Tibial nerve (tissue), 4 donors: ENCODE results near the gene MDFIC2. TPM values are rescaled to one million over a fixed set of nuclear protein-coding genes. Genes with fewer than 3 reads are reported as not detected.

ENCODE experiments used
- DNase-seq, 2 donors: peaks; one replicate each; pipeline ENCODE4 v3.0.0-alpha.2; 2019; ENCODE audit warnings: low spot score in 2 of 2
- H3K27ac ChIP-seq, 4 donors: fragments of 200-600 bp; sonication (generic) in 3 of 4; one replicate each; pipeline ENCODE4 v1.5.1; 2017 to 2019; ENCODE audit warnings: mild to moderate bottlenecking in 1 of 4
- H3K27me3 ChIP-seq, 2 donors: fragments of 200-600 bp; sonication (generic) in 1 of 2; one replicate each; pipeline versions ENCODE4 v1.5.1 to v1.6.0; 2017 to 2019
- H3K36me3 ChIP-seq, 3 donors: fragments of 200-600 bp; sonication (generic); one replicate each; pipeline ENCODE4 v1.5.1; 2018 to 2019
- H3K4me1 ChIP-seq, 4 donors: fragments of 200-600 bp; sonication (generic) in 3 of 4; one replicate each; pipeline ENCODE4 v1.5.1; 2017 to 2019
- H3K4me3 ChIP-seq, 4 donors: fragments of 200-600 bp; sonication (generic) in 3 of 4; one replicate each; pipeline ENCODE4 v1.5.1; 2017 to 2019; ENCODE audit warnings: mild to moderate bottlenecking in 1 of 4, moderate library complexity in 1 of 4
- H3K9me3 ChIP-seq, 4 donors: fragments of 200-600 bp; sonication (generic) in 3 of 4; one replicate each; pipeline ENCODE4 v1.5.1; 2017 to 2019
- CTCF ChIP-seq, 5 experiments: fragments of 200-600 bp in 3 of 5; fragments of 450-650 bp in 2 of 5; sonication (generic) in 3 of 5; IDR thresholded peaks; one replicate each; pipeline ENCODE4 v1.5.1; 2016 to 2019; ENCODE audit warnings: antibody characterized with exemption in 5 of 5, mild to moderate bottlenecking in 3 of 5, moderate library complexity in 2 of 5
- EP300 ChIP-seq, 2 donors: sonication (generic); formaldehyde crosslinking; IDR thresholded peaks; one replicate each; pipeline ENCODE4 v1.6.1; 2017; ENCODE audit warnings: antibody characterized with exemption in 2 of 2, mild to moderate bottlenecking in 1 of 2
- POLR2A ChIP-seq, 2 donors: fragments of 450-650 bp; IDR thresholded peaks; one replicate each; pipeline ENCODE4 v1.6.1; 2017; ENCODE audit warnings: antibody characterized with exemption in 2 of 2, mild to moderate bottlenecking in 2 of 2, moderate library complexity in 2 of 2
- WGBS, 2 donors: methylation state at CpG; one replicate each; pipeline ENCODE4 v1.1.5; 2018; 5-methylcytosine and 5-hydroxymethylcytosine counted together
- total RNA-seq, 4 donors: library from RNA; depleted of rRNA; stranded (reverse); fragments of >200 nt; gene quantifications; one replicate each; pipeline ENCODE4 v1.1.0, GENCODE V29; 2016

MDFIC2 gene
- total RNA-seq, 4 donors from 2014 or later = not detected

GRCh38 chr3:70247955-70248354 is 64.5 kb downstream of the MDFIC2 start:
- Histone ChIP-seq H3K27me3 (no peaks in the 10 kb centered on the region), H3K36me3 (no peaks in the 10 kb centered on the region), H3K27ac (no peak overlapping the region), H3K4me3 (no peak overlapping the region), H3K9me3 (peaks cover 0 to 7% (median 0%) of the 10 kb centered on the region in 4 donors), H3K4me1 (peaks cover 0 to 7% (median 0%) of the 10 kb centered on the region in 4 donors)
- WGBS, 2 donors = 88 to 91% methylated on average over 2 of the region's 2 CpGs
- DNase-seq = no peak
- TF ChIP-seq CTCF (IDR thresholded peaks at IDR 0.05) = no peak
- TF ChIP-seq POLR2A (IDR thresholded peaks at IDR 0.05) = no peak
- TF ChIP-seq EP300 (IDR thresholded peaks at IDR 0.05) = no peak

- Histone ChIP-seq H3K9me3 (peaks cover 0 to 7% (median 0%) of the 10 kb centered on the region in 4 donors), H3K27me3 (no peaks in the 10 kb centered on the region), H3K4me1 (peaks cover 0 to 6% (median 0%) of the 10 kb centered on the region in 4 donors), H3K36me3 (no peaks in the 10 kb centered on the region), H3K27ac (no peak overlapping the region), H3K4me3 (no peak overlapping the region)
- DNase-seq = no peak
- TF ChIP-seq POLR2A (IDR thresholded peaks at IDR 0.05) = no peak
- TF ChIP-seq EP300 (IDR thresholded peaks at IDR 0.05) = no peak
- no peak for TF ChIP-seq CTCF (IDR thresholded peaks at IDR 0.05)
- 57 to 61% methylated on average over 4 of the region's 4 CpGs for WGBS, 2 donors
Observed at GRCh38 chr3:70245746-70246525, 66.5 kb downstream of the MDFIC2 start.

GRCh38 chr3:70244422-70244821 is 68.0 kb downstream of the MDFIC2 start:
- no peak for TF ChIP-seq POLR2A (IDR thresholded peaks at IDR 0.05)
- no peak for TF ChIP-seq CTCF (IDR thresholded peaks at IDR 0.05)
- no peak for TF ChIP-seq EP300 (IDR thresholded peaks at IDR 0.05)

GRCh38 chr3:70242297-70242882 is 70.0 kb downstream of the MDFIC2 start:
- no peaks in the 10 kb centered on the region for H3K36me3 ChIP-seq
- no peaks in the 10 kb centered on the region for H3K27me3 ChIP-seq
- H3K9me3 ChIP-seq = peaks cover 0 to 7% (median 0%) of the 10 kb centered on the region in 4 donors
- DNase-seq = no peak
- no peaks in the 10 kb centered on the region for H3K4me1 ChIP-seq
- H3K4me3 ChIP-seq = no peak overlapping the region
- no peak overlapping the region for H3K27ac ChIP-seq
- TF ChIP-seq EP300 (IDR thresholded peaks at IDR 0.05) (no peak), POLR2A (IDR thresholded peaks at IDR 0.05) (no peak), CTCF (IDR thresholded peaks at IDR 0.05) (no peak)
- WGBS, 2 donors = 45 to 54% methylated on average over 2 of the region's 2 CpGs

More at GRCh38 chr3:70244422-70244821, 68.0 kb downstream of the MDFIC2 start:
- 82 to 90% methylated on average over 2 of the region's 2 CpGs for WGBS, 2 donors
- H3K4me1 ChIP-seq = no peaks in the 10 kb centered on the region
- no peak overlapping the region for H3K4me3 ChIP-seq
- H3K9me3 ChIP-seq = peaks cover 0 to 7% (median 0%) of the 10 kb centered on the region in 4 donors
- no peaks in the 10 kb centered on the region for H3K36me3 ChIP-seq
- no peak overlapping the region for H3K27ac ChIP-seq
- DNase-seq = no peak
- H3K27me3 ChIP-seq = no peaks in the 10 kb centered on the region

- 67 to 88% methylated on average over 1 of the region's 1 CpG for WGBS, 2 donors
- no peaks in the 10 kb centered on the region for H3K36me3 ChIP-seq
- DNase-seq = no peak
- no peaks in the 10 kb centered on the region for H3K4me1 ChIP-seq
- no peaks in the 10 kb centered on the region for H3K27me3 ChIP-seq
- H3K4me3 ChIP-seq = no peak overlapping the region
- no peak overlapping the region for H3K27ac ChIP-seq
- H3K9me3 ChIP-seq = no peaks in the 10 kb centered on the region
- no peak for TF ChIP-seq POLR2A (IDR thresholded peaks at IDR 0.05)
- no peak for TF ChIP-seq CTCF (IDR thresholded peaks at IDR 0.05)
- TF ChIP-seq EP300 (IDR thresholded peaks at IDR 0.05) = no peak
Observed at GRCh38 chr3:70233812-70234211, 78.6 kb downstream of the MDFIC2 start.
